Loucy (cell line): ENCODE data around the gene CABCOCO1.

Experiments
- H2AFZ ChIP-seq: fragments of 200-600 bp; sonication (generic); 2 replicates; pipeline ENCODE4 v1.6.0; 2016; ENCODE audit warnings: antibody characterized with exemption, mild to moderate bottlenecking, low read length, moderate library complexity
- H3F3A ChIP-seq: fragments of 200-600 bp; 2 replicates; pipeline ENCODE4 v1.6.0; 2016; ENCODE audit warnings: antibody characterized with exemption, low read depth, mild to moderate bottlenecking
- H3K27me3 ChIP-seq: fragments of 200-600 bp; sonication (generic); 2 replicates; pipeline ENCODE4 v1.6.1; 2014; ENCODE audit warnings: low read length, mild to moderate bottlenecking; ENCODE audit not compliant: insufficient read depth, poor library complexity, severe bottlenecking
- H3K36me3 ChIP-seq: fragments of 200-600 bp; sonication (generic); 2 replicates; pipeline ENCODE4 v1.6.1; 2016; ENCODE audit warnings: low read length; ENCODE audit not compliant: insufficient read depth
- H3K4me1 ChIP-seq: fragments of 200-600 bp; sonication (generic); 2 replicates; pipeline ENCODE4 v1.5.1; 2014; ENCODE audit warnings: low read length, mild to moderate bottlenecking; ENCODE audit not compliant: insufficient read depth, poor library complexity, severe bottlenecking
- H3K4me2 ChIP-seq: fragments of 200-600 bp; sonication (generic); 2 replicates; pipeline ENCODE4 v1.6.0; 2014; ENCODE audit warnings: antibody characterized with exemption, low read length, low read depth, mild to moderate bottlenecking; ENCODE audit not compliant: poor library complexity, severe bottlenecking
- H3K4me3 ChIP-seq: fragments of 200-600 bp; sonication (generic); 2 replicates; pipeline ENCODE4 v1.5.1; 2014; ENCODE audit warnings: low read length, mild to moderate bottlenecking, mixed read lengths; ENCODE audit not compliant: poor library complexity, severe bottlenecking
- H3K79me2 ChIP-seq: fragments of 200-600 bp; sonication (generic); 2 replicates; pipeline ENCODE4 v1.6.1; 2014; ENCODE audit warnings: low read length; ENCODE audit not compliant: insufficient read depth
- H3K9ac ChIP-seq: fragments of 200-600 bp; sonication (generic); 2 replicates; pipeline ENCODE4 v1.6.0; 2014; ENCODE audit warnings: mild to moderate bottlenecking, low read depth, low read length, moderate library complexity; ENCODE audit not compliant: poor library complexity, severe bottlenecking
- H3K9me2 ChIP-seq: fragments of 200-600 bp; sonication (generic); replicated peaks from 2 replicates; pipeline ENCODE4 v1.6.1; 2016; ENCODE audit warnings: low read depth, low read length, mixed read lengths
- H3K9me3 ChIP-seq: fragments of 200-600 bp; sonication (generic); 2 replicates; pipeline ENCODE4 v1.6.1; 2014; ENCODE audit warnings: mild to moderate bottlenecking, antibody characterized with exemption, low read length, low read depth; ENCODE audit not compliant: insufficient read depth
- H4K20me1 ChIP-seq: fragments of 200-600 bp; sonication (generic); 2 replicates; pipeline ENCODE4 v1.6.0; 2014; ENCODE audit warnings: antibody characterized with exemption, low read length, mild to moderate bottlenecking; ENCODE audit not compliant: insufficient read depth, poor library complexity, severe bottlenecking
- EZH2phosphoT487 ChIP-seq: fragments of 200-600 bp; IDR thresholded peaks from 2 replicates; pipeline ENCODE4 v1.6.1; 2018; ENCODE audit warnings: antibody characterized with exemption, mild to moderate bottlenecking, moderate library complexity, borderline replicate concordance
- TF ChIP-seq, protein P1 (sequence below): fragments of 200-600 bp; sonication (generic); conservative IDR thresholded peaks from 2 replicates; pipeline ENCODE4 v1.5.1; 2014; ENCODE audit warnings: mild to moderate bottlenecking, antibody characterized with exemption, low read length

CABCOCO1 gene

GRCh38 chr10:61662794-61663259 lies at the start of gene CABCOCO1:
CABCOCO1 (plus strand) TSS chr10:61662929; CDS start chr10:61662973, 44 bp downstream.
- H3K4me2 ChIP-seq = no peak within 1 kb of the TSS
- H3K9ac ChIP-seq = no peak within 1 kb of the TSS
- H3K9me2 ChIP-seq = no peaks in the 10 kb centered on the region
- H3K36me3 ChIP-seq = no peaks in the 10 kb centered on the region
- no peaks in the 10 kb centered on the region for H3K79me2 ChIP-seq
- H3F3A ChIP-seq = no peaks in the 10 kb centered on the region
- no peaks in the 10 kb centered on the region for H3K4me1 ChIP-seq
- H2AFZ ChIP-seq = no peak within 1 kb of the TSS
- no peaks in the 10 kb centered on the region for H3K27me3 ChIP-seq
- H3K9me3 ChIP-seq = no peaks in the 10 kb centered on the region
- H3K4me3 ChIP-seq = no peak within 1 kb of the TSS
- H4K20me1 ChIP-seq = no peaks in the 10 kb centered on the region
- no peak for TF ChIP-seq EZH2phosphoT487
- TF ChIP-seq, protein P1, sequence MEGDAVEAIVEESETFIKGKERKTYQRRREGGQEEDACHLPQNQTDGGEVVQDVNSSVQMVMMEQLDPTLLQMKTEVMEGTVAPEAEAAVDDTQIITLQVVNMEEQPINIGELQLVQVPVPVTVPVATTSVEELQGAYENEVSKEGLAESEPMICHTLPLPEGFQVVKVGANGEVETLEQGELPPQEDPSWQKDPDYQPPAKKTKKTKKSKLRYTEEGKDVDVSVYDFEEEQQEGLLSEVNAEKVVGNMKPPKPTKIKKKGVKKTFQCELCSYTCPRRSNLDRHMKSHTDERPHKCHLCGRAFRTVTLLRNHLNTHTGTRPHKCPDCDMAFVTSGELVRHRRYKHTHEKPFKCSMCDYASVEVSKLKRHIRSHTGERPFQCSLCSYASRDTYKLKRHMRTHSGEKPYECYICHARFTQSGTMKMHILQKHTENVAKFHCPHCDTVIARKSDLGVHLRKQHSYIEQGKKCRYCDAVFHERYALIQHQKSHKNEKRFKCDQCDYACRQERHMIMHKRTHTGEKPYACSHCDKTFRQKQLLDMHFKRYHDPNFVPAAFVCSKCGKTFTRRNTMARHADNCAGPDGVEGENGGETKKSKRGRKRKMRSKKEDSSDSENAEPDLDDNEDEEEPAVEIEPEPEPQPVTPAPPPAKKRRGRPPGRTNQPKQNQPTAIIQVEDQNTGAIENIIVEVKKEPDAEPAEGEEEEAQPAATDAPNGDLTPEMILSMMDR = no peak

DNA sequence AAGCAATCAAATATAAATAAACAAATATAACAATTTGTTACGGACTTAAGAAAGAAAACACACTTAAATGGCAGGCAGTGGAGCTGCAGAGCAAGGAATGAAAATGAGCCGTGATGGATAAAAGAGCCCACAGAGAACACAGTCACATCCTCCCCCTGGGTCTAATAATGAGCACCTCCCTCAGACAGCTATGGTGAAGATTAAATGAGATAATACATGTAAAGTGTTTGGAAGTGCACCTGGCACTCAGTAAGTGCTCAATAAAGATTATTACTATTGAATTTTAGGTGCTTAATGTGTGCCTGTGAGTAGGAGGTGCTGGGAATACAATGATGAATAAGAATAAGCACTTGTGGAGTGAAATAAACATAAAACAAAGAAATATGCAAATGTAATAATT lies 49.1 kb upstream of the CABCOCO1 start:
- no peak overlapping the region for H3K9ac ChIP-seq
- no peak overlapping the region for H2AFZ ChIP-seq
- no peaks in the 10 kb centered on the region for H3K27me3 ChIP-seq
- H3K79me2 ChIP-seq = no peaks in the 10 kb centered on the region
- TF ChIP-seq, protein P1 = no peak
- TF ChIP-seq EZH2phosphoT487 = no peak
- no peaks in the 10 kb centered on the region for H3K36me3 ChIP-seq
- H3K9me2 ChIP-seq = no peaks in the 10 kb centered on the region
- no peak overlapping the region for H3K4me3 ChIP-seq
- no peaks in the 10 kb centered on the region for H4K20me1 ChIP-seq
- no peaks in the 10 kb centered on the region for H3K4me1 ChIP-seq
- H3K9me3 ChIP-seq = no peaks in the 10 kb centered on the region
- no peak overlapping the region for H3K4me2 ChIP-seq
- H3F3A ChIP-seq = no peaks in the 10 kb centered on the region

GRCh38 chr10:61616611-61617010 lies 46.1 kb upstream of the CABCOCO1 start:
- H3K4me2 ChIP-seq = no peak overlapping the region
- TF ChIP-seq EZH2phosphoT487 = no peak
- TF ChIP-seq, protein P1 = no peak
- H3K4me3 ChIP-seq = no peak overlapping the region
- no peaks in the 10 kb centered on the region for H3K9me2 ChIP-seq
- H3K9ac ChIP-seq = no peak overlapping the region
- H3F3A ChIP-seq = no peaks in the 10 kb centered on the region
- no peaks in the 10 kb centered on the region for H3K9me3 ChIP-seq
- no peaks in the 10 kb centered on the region for H3K36me3 ChIP-seq
- H3K79me2 ChIP-seq = no peaks in the 10 kb centered on the region
- no peaks in the 10 kb centered on the region for H4K20me1 ChIP-seq
- 0 out of 2 replicates have a peak overlapping the region, but pooled peaks have one; percentile 20 for H2AFZ ChIP-seq
- H3K27me3 ChIP-seq = no peaks in the 10 kb centered on the region
- no peaks in the 10 kb centered on the region for H3K4me1 ChIP-seq
